GM21576 (cell line): Measurements from ENCODE around the gene PRELID3B.

Source experiments
- ATAC-seq: cut with Tn5 transposase; IDR thresholded peaks from one replicate; pipeline ENCODE4 v1.9.1; 2021; ENCODE audit warnings: mild to moderate bottlenecking, moderate library complexity; ENCODE audit not compliant: unreplicated experiment

Gene PRELID3B

DNA sequence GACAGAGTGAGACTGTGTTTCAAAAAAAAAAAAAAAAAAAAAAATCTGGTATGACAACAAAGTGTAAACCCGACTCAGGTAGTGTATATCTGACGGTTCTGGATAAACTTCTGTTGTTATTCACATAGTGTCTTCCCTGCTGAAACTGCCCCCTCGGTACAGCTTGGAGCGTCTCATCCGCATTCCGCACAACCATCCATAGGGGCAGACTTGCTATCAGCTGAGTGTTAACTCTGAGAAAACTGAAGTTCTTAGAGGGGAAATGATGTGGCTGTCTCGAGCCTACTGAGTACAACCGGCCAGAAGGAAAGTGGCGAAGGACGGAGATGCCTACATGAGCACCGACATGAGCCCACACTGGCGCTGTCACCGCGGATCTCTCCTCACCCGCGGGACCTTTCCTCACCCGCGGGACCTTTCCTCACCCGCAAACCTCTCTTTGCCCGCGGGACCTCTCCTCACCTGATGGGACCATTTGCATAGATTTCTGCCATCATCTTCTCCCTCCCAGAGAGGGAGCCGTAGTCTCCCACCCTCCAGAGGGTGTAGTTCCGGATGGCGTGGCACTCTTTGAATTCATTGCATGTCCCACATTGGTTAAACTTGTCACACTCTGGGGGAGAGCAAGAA, 45.3 kb downstream of the PRELID3B start:
- no peak for ATAC-seq

DNA sequence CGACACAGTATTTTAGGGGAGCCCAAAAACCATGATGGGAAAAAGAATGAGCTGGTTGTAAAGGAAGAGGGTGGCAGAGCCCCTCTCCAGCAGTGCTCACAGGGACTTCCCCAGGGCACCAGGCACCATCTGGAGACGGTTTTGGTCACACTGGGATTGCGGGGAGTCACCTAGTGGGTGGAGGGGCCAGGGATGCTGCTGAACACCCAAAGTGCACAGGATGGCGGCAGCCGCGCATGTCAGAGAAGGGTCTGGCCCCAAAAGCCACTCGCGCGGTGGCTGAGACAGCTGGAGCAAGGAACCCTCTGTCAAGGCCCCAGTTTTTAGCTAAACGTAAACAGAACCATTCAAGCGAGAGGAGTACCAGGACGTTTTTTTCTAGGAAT, 46.4 kb downstream of the PRELID3B start:
- ATAC-seq: no peak

DNA sequence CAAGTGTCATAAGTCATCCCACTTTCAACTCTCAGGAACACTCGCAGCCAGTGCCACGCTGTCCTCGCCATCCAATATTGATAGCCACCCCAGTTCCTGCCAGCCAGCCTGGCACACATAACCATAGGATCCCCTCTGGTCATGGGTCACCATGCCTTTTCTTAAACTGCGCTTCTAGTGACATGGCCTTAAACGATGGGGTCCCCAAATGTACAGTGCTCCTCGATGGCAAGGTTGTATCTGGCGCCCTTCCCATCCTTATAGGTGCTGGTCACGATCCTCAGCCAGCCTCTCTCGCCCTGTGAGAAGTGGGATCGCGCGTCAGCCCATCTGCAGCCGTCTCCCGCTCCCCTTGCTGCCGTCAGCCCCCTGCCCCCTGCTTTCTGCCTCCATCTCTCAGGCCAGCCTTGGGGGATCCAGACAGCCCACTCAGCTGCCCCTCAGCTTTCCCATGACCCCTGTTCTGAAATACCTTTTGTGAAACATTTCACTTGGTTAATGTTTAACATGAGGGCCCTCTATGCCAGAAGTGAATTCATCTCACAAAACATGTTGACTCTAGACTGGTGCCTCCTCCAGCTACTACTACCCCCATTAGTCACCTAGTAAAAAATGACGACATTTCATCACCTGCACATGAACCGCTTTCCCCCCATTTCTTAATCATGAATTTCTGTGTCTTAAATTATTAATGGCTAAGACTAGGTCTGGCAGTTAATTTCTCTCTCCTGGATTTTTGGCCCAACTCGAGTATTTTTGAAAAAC, 46.9 kb downstream of the PRELID3B start:
- no peak for ATAC-seq

DNA sequence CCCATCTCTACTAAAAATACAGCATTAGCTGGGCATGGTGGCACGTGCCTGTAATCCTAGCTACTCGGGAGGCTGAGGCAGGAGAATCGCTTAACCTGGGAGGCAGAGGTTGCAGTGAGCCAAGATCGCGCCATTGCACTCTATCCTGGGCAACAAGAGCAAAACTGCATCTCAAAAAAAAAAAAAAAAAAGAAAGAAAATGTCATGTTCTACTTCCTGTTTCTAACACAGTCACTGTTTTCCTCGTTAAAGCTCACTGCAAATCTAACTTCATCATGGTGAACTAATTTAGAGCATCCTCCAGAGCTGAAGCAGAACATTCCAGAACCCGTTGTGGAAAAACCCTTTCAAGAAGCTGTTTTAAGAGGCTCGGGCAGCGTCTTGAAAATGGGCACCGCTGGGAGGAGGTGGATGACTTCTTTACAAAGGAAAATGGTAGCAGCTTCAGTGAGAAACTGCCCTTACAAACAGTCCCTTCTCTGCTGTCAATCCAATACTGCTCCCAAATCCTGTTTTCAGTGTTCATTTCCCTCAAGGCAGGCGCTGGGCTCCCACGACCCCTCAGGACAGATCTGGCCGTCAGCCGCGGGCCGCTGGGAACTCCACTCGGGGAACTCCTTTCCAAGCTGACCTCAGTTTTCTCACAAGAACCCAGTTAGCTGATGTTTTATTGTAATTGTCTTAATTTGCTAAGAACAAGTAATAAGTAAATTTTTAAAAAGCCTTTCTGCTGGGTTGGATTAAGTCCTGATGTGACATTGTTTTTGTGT, 48.0 kb downstream of the PRELID3B start:
- no peak for ATAC-seq

DNA sequence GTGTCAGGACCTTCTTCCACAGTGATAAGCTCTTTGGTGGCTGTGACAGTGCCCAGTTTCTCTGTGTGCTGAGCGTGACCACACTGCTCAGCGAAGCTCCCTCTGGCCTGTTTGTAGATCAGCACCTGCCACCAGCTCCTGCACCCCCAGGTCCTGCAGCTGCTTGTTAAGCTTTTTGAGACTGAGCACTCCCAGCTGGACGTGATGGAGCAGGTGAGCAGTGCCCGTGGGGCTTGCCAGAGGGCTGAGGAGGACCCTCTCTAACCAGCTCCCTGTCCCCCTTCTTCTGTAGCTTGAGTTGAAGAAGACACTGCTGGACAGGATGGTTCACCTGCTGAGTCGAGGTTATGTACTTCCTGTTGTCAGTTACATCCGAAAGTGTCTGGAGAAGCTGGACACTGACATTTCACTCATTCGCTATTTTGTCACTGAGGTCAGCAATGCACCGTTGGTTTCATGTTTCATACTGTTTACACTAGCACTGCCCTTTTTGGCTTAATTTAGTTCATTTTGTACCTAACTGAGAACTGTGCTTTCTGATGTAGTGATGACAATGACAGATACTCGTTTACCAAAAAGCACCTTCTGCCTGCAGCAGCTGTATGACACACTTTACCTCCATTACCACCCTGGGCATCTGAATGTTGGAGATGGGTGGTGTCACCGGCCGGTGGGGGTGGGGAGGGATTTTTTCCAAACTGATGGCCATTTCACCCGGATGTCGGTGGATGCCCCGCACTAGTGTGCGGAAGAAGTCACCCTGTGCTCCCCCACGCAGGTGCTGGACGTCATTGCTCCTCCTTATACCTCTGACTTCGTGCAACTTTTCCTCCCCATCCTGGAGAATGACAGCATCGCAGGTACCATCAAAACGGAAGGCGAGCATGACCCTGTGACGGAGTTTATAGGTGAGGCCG, 49.0 kb downstream of the PRELID3B start:
- ATAC-seq: no peak

DNA sequence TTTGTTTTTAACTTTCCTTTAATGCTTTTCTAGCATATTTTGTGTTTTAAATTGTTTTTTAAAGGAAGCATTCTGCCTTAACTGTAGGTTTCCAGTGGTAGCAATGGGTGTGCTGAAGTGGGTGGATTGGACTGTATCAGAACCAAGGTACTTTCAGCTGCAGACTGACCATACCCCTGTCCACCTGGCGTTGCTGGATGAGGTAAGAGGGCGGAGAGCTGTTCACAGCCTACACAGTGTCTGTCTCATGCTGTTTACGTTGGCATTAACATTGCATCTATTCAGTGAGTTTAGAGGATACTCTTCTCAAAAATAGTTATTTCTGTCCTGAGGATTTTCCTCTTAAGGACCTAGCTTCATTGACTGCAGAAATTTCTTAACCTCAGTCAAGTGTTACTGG, 49.7 kb downstream of the PRELID3B start:
- no peak for ATAC-seq

DNA sequence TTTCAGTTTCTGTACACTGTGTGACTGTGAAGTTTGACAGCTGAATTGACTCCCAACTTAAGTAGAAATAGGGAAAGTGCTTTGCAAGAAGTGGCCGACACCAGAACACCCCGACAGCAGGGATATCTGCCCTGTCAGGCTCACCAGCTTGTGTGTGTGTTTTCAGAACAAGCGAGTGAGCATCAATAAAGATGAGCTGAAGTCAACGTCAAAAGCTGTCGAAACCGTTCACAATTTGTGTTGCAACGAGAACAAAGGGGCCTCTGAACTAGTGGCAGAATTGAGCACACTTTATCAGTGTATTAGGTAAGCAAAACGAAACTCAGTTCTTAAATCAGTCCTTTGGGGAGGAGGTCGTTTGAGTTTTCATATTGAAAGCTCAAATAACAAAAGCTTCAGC, 50.9 kb downstream of the PRELID3B start:
- ATAC-seq: no peak

DNA sequence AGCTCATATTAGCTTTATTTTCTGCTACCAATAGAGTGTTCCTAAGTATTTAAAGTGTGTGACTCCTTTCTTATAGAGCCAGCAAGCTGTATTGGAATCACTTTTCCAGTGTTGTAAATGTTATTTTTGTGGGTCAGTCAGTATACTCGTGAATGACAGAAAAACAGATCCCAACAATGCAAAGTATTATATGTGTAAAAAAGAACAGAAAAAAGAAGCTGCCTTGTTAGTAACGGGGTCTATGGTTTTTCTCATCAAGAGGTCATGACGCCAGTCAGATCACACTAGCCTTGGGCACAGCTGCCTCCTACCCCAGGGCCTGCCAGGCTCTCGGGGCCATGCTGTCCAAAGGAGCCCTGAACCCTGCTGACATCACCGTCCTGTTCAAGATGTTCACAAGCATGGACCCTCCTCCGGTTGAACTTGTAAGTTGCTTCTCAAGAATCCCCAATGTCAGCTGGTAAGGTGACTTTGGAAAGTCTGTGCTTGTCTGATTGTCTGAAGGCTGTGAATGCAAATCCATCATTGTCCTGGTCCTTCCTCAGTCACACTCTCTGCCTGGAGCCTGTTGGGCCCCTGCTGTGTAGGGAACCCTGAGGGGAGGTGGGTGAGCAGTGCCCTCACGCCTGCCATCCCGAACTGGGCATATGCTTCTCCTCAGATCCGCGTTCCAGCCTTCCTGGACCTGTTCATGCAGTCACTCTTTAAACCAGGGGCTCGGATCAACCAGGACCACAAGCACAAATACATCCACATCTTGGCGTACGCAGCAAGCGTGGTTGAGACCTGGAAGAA, 51.7 kb downstream of the PRELID3B start:
- ATAC-seq: no peak

DNA sequence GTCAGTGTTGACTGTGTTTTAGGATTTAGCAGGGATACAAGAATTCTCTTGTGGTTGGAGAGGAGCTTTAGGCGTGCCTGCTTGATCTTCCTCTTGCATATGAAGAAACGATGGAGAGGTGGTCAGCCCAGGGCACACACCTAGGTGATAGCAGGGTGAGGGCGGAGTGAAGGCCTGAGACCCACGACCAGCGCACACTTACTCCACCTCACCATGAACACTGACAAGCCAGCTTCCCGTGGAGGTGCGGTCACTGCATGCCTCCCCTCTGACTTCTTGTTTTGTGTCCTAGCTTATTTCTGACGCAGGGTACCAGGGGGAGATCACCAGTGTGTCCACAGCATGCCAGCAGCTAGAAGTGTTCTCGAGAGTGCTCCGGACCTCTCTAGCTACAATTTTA, 53.4 kb downstream of the PRELID3B start:
- ATAC-seq: no peak

DNA sequence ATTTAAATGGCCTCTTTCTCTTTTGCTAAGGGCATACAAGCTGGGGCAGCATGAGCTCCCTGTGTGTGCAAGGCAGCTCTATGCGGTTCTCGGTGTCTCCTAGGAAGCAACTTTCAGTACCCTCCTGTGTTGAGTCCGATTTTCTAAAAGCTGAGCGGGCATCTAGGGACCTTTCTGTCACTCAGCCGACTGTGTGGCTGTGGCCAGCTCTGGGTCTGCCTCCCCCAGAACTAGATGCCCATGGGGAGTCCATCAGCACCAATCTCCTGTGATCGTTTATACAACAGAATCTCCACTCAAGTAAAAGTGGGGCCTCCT, 54.1 kb downstream of the PRELID3B start:
- no peak for ATAC-seq

DNA sequence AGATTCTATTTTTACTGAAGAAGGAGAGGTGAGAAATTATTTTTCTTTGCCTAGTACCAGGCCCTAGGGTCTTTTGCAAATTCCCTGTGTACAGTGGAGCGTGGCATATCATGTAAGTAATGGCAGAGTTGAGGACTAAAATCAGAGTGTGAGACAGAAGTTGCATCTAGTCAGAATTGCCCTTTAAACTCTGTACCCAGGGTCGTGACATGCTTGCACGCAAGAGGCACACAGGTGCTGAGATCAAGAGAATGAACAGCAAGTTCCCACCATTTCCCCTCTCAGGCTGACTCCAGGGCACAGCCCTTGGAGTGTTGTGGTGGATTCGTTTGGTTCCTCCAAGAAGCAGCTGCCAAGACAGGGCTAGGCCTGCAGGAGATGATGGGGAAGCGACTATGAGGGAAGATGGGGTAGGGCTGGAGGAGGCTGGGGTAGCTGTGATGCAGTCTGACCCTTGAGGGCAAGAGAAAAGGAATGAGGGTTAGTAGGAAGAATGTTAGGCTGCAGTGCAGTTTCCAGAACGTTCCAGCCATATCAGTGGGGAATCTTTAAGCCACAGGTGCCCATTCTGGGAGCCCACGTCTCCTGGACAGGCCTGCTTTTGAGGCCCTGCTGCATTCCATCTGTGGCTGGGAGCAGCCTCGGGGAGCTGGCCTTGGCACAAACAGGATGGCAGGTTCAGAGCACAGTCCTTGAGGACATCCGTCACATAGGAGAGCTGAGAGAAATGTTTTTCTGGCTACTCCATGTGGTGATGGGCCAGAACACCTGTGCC, 54.6 kb downstream of the PRELID3B start:
- ATAC-seq: no peak

DNA sequence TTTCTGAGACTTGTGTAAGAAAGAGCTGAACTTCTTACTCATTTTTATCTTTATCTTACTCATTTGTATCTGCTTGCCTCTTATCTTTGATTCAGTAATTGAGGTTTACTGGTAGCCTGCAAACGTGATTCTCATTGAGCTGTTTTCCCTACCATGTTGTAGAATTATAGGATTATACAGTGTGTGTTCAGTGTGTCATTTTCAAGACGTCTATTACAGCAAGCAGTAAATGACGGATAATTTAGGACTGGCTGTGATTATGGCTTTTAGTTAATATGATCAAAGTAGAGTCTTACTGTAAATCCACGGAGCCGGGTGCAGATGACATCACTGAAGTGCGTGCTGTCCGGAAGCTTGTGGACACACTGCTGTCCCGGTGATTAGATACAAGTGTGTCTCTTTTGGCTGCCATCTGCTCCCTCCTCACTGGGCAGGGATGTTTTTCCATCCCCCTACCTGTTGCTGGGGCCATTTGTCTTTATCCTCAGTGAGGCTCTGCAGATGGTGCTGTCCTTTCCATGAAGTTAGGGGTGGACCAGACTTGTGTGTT, 55.5 kb downstream of the PRELID3B start:
- no peak for ATAC-seq

DNA sequence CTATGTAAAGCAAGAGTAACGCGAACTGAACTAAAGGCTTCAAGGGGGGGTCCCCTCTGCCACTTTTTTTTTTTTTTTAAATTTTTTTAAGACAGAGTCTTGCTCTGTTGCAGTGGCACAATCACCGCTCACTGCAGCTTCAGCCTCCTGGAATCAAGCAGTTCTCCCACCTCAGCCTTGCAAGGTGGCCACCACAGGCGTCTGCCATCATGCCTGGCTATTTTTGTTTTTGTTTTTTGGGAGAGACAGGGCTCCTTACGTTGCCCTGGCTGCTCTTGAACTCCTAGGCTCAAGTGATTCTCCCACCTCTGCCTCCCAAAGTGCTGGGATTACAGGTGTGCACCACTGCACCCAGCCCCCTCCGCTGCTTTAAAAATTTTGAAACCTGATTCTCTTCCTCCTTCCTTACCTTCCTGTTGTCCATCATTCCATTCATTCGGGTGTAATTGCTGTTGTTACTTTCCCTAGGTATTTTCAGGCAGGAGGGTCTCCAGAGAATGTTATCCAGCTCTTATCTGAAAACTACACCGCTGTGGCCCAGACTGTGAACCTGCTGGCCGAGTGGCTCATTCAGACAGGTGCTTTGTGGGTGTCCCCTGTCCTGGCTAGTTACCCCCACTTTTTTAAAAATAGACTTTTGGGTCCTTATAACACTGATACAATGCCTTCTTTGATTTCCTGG, 56.2 kb downstream of the PRELID3B start:
- ATAC-seq: no peak

DNA sequence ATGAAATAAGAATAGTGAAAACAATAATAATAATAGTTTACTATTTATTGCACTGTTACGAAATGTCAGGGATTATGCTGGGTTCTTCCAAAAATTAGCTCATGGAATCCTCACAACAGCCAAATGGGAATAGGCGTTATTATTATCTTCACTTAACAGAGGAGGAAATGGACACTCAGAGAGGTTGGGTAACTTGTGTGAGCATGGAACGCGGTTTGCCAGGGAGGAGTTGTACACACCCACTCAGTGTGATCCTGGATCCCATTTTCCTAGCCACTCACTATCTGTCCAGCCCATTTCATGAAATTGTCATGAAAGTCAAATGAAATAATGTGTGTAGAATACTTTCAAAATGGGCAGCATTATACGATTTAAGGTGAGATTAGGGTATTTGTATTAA, 56.9 kb downstream of the PRELID3B start:
- no peak for ATAC-seq

DNA sequence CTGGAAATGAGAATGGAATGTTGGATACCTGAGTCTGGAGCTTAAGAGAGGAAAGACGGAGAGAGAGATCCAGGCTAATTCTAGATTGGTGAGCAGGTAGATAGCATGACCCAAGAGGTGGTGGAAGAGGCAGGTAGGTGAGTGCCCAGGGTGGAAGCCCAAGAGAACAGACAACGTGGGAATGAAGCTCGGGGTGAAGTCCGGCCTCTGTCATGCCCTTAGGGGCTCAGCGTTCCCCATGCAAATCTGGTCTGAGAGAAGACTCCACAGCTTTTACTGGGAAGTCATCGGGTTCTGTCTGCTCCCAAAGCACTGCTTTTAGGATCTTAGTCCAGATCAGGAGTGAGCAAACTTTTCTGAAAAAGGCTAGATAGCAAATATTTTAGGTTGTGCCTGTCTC, 57.9 kb downstream of the PRELID3B start:
- ATAC-seq: no peak
